Ovary (tissue), 10 donors: ENCODE results near the gene OR6C1. TPM values are rescaled to one million over a fixed set of nuclear protein-coding genes. Genes with fewer than 3 reads are reported as not detected.

Experiments used
- DNase-seq, 5 donors: peaks; one replicate each; pipeline ENCODE4 v3.0.0-alpha.2; 2019 to 2020
- H3K27ac ChIP-seq, 2 donors: fragments of 200-600 bp; one replicate each; pipeline versions ENCODE4 v1.5.1 to v1.8.0; 2019 to 2022
- H3K27me3 ChIP-seq: fragments of 200-600 bp; one replicate; pipeline ENCODE4 v1.8.0; 2022
- H3K36me3 ChIP-seq: fragments of 200-600 bp; sonication (generic); one replicate; pipeline ENCODE4 v1.5.1; 2019
- H3K4me1 ChIP-seq: one replicate; pipeline ENCODE4 v1.8.1; 2013; ENCODE audit warnings: mild to moderate bottlenecking, moderate library complexity; ENCODE audit not compliant: insufficient read depth
- H3K4me3 ChIP-seq: fragments of 200-600 bp; sonication (generic); one replicate; pipeline ENCODE4 v1.5.1; 2017
- H3K9me3 ChIP-seq, 2 donors: fragments of 200-600 bp in 1 of 2; sonication (generic) in 1 of 2; one replicate each; pipeline versions ENCODE4 v1.5.1 to v1.8.1; 2013 to 2019; ENCODE audit warnings: mild to moderate bottlenecking in 1 of 2, moderate library complexity in 1 of 2
- EP300 ChIP-seq: sonication (generic); formaldehyde crosslinking; IDR thresholded peaks from one replicate; pipeline ENCODE4 v1.6.1; 2017; ENCODE audit warnings: antibody characterized with exemption
- POLR2A ChIP-seq: fragments of 450-650 bp; IDR thresholded peaks from one replicate; pipeline ENCODE4 v1.6.1; 2017; ENCODE audit warnings: antibody characterized with exemption, mild to moderate bottlenecking, moderate library complexity
- WGBS, 3 donors: extraction: QIAGEN DNeasy Blood & Tissue Kit in 1 of 3; methylation state at CpG; one replicate each; pipeline versions ENCODE4 v1.1.5 to v1.1.7; 2013 to 2017; 5-methylcytosine and 5-hydroxymethylcytosine counted together
- intact Hi-C, 4 donors: fragments of 100-400 bp; cut with DNase I; formaldehyde crosslinking; loops; one replicate each; pipeline versions ENCODE4 v1.11.0 to v1.15.1; 2022 to 2023
- long read RNA-seq, 3 donors: library from polyadenylated mRNA in 2 of 3; unstranded in 2 of 3; transcript quantifications; one replicate each; pipeline ENCODE4 v2.0.0 and lab custom pipeline, GENCODE V29; 2021 to 2026
- polyA plus RNA-seq, 2 donors: library from polyadenylated mRNA; stranded (reverse); fragments of 200-250 nt in 1 of 2; fragments of 350-450 nt in 1 of 2; fragmentation: Illumina TruSeq in 1 of 2; extraction: RNeasy Lipid Tissue Mini Kit (QIAGEN cat#74804) in 1 of 2; gene quantifications; one replicate each; pipeline ENCODE4 v1.2.3, GENCODE V29; 2013 to 2014
- total RNA-seq, 7 donors: library from RNA; depleted of rRNA in 2 of 7; stranded (reverse); fragments of >200 nt in 2 of 7; fragmentation: NEBNext Ultra II Directional in 3 of 7; extraction: Animal tissue kit (Norgen Biotek cat#: 25700) in 3 of 7; gene quantifications; one replicate each; pipeline versions ENCODE4 v1.1.0 to v1.2.4, GENCODE V29; 2016 to 2023
- TF ChIP-seq, protein P1 (sequence below), 3 donors: fragments of 450-650 bp in 2 of 3; fragments of 200-600 bp in 1 of 3; IDR thresholded peaks; one replicate each; pipeline versions ENCODE4 v1.5.1 to v1.8.0; 2016 to 2022; ENCODE audit warnings: antibody characterized with exemption in 3 of 3, mild to moderate bottlenecking in 1 of 3
- donor health status: DM: no; HTN: no; CAD: no; lungs with moderate emphysema.
- donor health status: DM: no; HTN: no; CAD: no.
- donor health status: Bipolar disorder and iron deficiency.
- donor health status: DM: yes; HTN: yes; CAD: no.
- donor health status: DM: no; HTN: no; CAD: no.
- donor health status: DM: yes; HTN: yes; CAD: no.

OR6C1 gene
- not detected for total RNA-seq
- not detected for polyA plus RNA-seq
- long read RNA-seq, donor 1, result 0 reads
- long read RNA-seq, donor 2, result 0 reads
- long read RNA-seq, donor 3, result 0 reads

DNA sequence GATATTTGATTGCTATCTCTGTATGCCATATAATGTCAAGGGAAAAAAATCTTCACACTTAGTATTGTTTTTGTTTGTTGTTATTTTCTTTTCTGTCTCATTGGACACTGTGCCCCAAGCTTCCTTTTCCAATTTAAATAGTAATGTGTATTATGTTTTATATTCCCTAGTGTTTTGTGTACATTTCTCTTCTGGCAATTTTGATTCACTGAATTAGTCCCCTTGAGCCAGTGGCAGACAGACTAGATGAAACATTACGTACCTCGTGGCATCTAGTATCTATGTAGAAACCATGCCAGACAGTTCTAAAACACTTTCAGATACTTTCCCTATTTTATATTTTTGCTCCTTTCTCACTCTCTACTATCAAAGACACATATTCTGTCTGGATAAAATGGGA lies at the start of gene OR6C1:
Gene OR6C1, plus strand, starts transcription at position 301 of the 400 bp plus-strand sequence. CDS start 6,257 bp downstream, outside the sequence.
- Histone ChIP-seq H3K9me3 (no peaks in the 10 kb centered on the region), H3K36me3 (no peaks in the 10 kb centered on the region), H3K4me1 (no peaks in the 10 kb centered on the region), H3K27ac (no peak within 1 kb of the TSS), H3K27me3 (no peaks in the 10 kb centered on the region), H3K4me3 (no peak within 1 kb of the TSS)
- intact Hi-C loops, result no loop called here
- TF ChIP-seq POLR2A (no peak), EP300 (no peak)
- TF ChIP-seq, protein P1, sequence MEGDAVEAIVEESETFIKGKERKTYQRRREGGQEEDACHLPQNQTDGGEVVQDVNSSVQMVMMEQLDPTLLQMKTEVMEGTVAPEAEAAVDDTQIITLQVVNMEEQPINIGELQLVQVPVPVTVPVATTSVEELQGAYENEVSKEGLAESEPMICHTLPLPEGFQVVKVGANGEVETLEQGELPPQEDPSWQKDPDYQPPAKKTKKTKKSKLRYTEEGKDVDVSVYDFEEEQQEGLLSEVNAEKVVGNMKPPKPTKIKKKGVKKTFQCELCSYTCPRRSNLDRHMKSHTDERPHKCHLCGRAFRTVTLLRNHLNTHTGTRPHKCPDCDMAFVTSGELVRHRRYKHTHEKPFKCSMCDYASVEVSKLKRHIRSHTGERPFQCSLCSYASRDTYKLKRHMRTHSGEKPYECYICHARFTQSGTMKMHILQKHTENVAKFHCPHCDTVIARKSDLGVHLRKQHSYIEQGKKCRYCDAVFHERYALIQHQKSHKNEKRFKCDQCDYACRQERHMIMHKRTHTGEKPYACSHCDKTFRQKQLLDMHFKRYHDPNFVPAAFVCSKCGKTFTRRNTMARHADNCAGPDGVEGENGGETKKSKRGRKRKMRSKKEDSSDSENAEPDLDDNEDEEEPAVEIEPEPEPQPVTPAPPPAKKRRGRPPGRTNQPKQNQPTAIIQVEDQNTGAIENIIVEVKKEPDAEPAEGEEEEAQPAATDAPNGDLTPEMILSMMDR (IDR thresholded peaks at IDR 0.05), result no peak
- DNase-seq, result no peak
- 76 to 86% (median 78%) methylated on average over 2 of the region's 2 CpGs for WGBS, 3 donors

DNA sequence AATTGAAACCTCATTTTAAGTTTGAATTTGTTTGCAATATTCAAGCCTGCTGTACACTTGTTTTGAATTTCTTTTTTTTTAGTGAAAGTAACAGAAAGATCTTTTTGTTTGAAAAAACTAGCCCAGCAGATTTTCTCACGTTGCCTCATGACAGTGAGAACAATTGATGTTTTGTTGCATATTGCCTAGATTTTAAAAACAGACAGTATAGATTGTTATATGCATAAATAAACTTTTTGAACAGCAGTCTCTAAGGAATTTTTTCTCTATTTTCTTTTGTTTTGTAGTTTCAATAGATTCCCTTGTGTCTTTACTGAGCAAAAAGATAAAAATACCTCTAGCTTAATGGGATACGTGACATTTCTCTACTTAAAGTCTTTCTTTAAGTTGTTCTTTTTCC lies 33.2 kb upstream of the OR6C1 start:
- 60 to 66% (median 62%) methylated on average over 2 of the region's 2 CpGs for WGBS, 3 donors
- Histone ChIP-seq H3K27me3 (no peaks in the 10 kb centered on the region), H3K9me3 (no peaks in the 10 kb centered on the region), H3K4me1 (no peaks in the 10 kb centered on the region), H3K36me3 (no peaks in the 10 kb centered on the region), H3K4me3 (no peak overlapping the region), H3K27ac (no peak overlapping the region)
- TF ChIP-seq POLR2A (no peak), EP300 (no peak)
- TF ChIP-seq, protein P1 (IDR thresholded peaks at IDR 0.05), result no peak
- no peak for DNase-seq
- intact Hi-C loops, result no loop called here

DNA sequence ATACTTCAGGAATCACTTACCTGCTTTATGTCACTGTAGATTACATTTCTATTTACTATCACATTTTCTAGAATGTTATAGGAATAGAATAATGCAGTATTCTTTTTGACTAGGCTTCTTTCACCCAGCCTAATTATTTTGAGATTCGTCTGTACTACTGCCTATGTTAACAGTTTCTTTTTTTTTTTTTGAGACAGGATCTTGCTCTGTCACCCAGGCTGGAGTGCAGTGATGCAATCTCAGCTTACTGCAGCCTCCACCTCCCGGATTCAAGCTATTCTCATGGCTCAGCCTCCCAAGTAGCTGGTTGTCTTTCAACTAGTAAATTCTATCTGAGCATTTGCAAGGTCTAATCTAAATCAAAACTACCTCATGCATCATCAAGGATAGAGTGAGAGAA lies 24.1 kb upstream of the OR6C1 start:
- H3K9me3 ChIP-seq, result no peaks in the 10 kb centered on the region
- no peak overlapping the region for H3K27ac ChIP-seq
- 46 to 52% (median 49%) methylated on average over 2 of the region's 2 CpGs for WGBS, 3 donors
- no peak for DNase-seq
- H3K4me1 ChIP-seq, result no peaks in the 10 kb centered on the region
- intact Hi-C loops, result no loop called here
- no peak overlapping the region for H3K4me3 ChIP-seq
- no peaks in the 10 kb centered on the region for H3K27me3 ChIP-seq
- TF ChIP-seq EP300 (no peak), POLR2A (no peak)
- TF ChIP-seq, protein P1 (IDR thresholded peaks at IDR 0.05), result no peak
- no peaks in the 10 kb centered on the region for H3K36me3 ChIP-seq

DNA sequence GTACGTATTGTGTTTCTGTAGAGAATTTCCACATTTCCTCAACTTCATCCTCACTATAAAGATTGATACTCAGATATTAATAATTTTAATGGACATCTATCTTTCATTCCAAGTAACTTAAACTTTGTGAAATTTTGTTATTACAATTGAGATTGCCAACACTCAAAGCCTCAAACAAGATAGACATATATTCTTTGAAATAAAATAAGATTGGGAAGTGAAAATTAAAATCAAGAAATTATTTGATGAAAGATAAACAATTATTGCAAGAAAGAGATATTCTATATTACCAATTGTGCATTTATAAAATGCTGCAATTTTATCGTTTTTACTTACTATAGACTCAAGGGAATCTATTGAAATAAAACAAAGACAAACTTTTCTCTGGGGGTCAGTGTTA lies 17.7 kb upstream of the OR6C1 start, which contains the start of gene OR6C6:
Gene OR6C6, minus strand, starts transcription at position 101 of the 400 bp plus-strand sequence. CDS start 1,337 bp downstream, outside the sequence.
- Histone ChIP-seq H3K27me3 (no peaks in the 10 kb centered on the region), H3K4me3 (no peak within 1 kb of the TSS), H3K9me3 (no peaks in the 10 kb centered on the region), H3K4me1 (no peaks in the 10 kb centered on the region), H3K36me3 (no peaks in the 10 kb centered on the region), H3K27ac (no peak within 1 kb of the TSS)
- intact Hi-C loops, result no loop called here
- no peak for DNase-seq
- TF ChIP-seq POLR2A (no peak), EP300 (no peak)
- TF ChIP-seq, protein P1 (IDR thresholded peaks at IDR 0.05), result no peak
- WGBS, 3 donors, result 76 to 87% (median 81%) methylated on average over 2 of the region's 2 CpGs
